GM19452 (cell line): Measurements from ENCODE around the gene MGAT4D.
A peak's percentile ranks its signal among the peaks of the same experiment; 100 is the strongest.
"Not testable (repeated sequence)": the region's sequence is repeated elsewhere in the genome, so short reads cannot be mapped to it uniquely, and the experiment has no call there.

Source experiments
- ATAC-seq: cut with Tn5 transposase; IDR thresholded peaks from one replicate; pipeline ENCODE4 v1.9.1; 2021; ENCODE audit not compliant: unreplicated experiment

MGAT4D gene

GRCh38 chr4:140444347-140444746 lies 53.7 kb downstream of the MGAT4D start:
- ATAC-seq, result not testable (repeated sequence)

GRCh38 chr4:140439644-140440142 lies 58.4 kb downstream of the MGAT4D start:
- no peak for ATAC-seq

- ATAC-seq, result no peak
These were observed 70.1 kb downstream of the MGAT4D start for GRCh38 chr4:140427919-140428471.

GRCh38 chr4:140427106-140427918 lies 70.8 kb downstream of the MGAT4D start, which contains the start of gene CLGN:
CLGN (minus strand) TSS chr4:140427648; CDS start chr4:140413078, 14,570 bp downstream.
- peak; percentile 87 for ATAC-seq

GRCh38 chr4:140426610-140427105 lies 71.4 kb downstream of the MGAT4D start:
- ATAC-seq, result peak; percentile 7

- no peak for ATAC-seq
These were observed 75.0 kb downstream of the MGAT4D start for GRCh38 chr4:140423106-140423505.

- ATAC-seq, result not testable (repeated sequence)
These were observed 84.7 kb downstream of the MGAT4D start for GRCh38 chr4:140413130-140413969.

GRCh38 chr4:140408974-140409373 lies 89.1 kb downstream of the MGAT4D start:
- ATAC-seq, result no peak

GRCh38 chr4:140406292-140406691 lies 91.8 kb downstream of the MGAT4D start:
- no peak for ATAC-seq

- ATAC-seq, result no peak
These were observed 98.0 kb downstream of the MGAT4D start for GRCh38 chr4:140400111-140400510.

GRCh38 chr4:140395668-140396067 lies 102.4 kb downstream of the MGAT4D start:
- ATAC-seq, result no peak
